Fibroblast of lung (primary cell): ENCODE data around the gene MLXIPL. TPM values are rescaled to one million over a fixed set of nuclear protein-coding genes. Genes with fewer than 3 reads are reported as not detected.

Experiments used
- DNase-seq, 2 donors: peaks; one replicate each; pipeline versions ENCODE4 v3.0.0 to v3.0.0-alpha.2; 2010; ENCODE audit warnings: low read depth in 2 of 2
- H2AFZ ChIP-seq: 2 replicates; pipeline ENCODE4 v1.5.1; 2012; ENCODE audit warnings: low read length, control low read depth, inconsistent platforms
- H3K27ac ChIP-seq: 2 replicates; pipeline ENCODE4 v1.5.1; 2011; ENCODE audit warnings: low read length, control low read depth; ENCODE audit not compliant: insufficient read depth
- H3K27me3 ChIP-seq: 2 replicates; pipeline ENCODE4 v1.5.1; 2011; ENCODE audit warnings: mild to moderate bottlenecking, low read length; ENCODE audit not compliant: control insufficient read depth, insufficient read depth
- H3K36me3 ChIP-seq: 2 replicates; pipeline ENCODE4 v1.5.1; 2011; ENCODE audit warnings: low read length; ENCODE audit not compliant: control insufficient read depth, insufficient read depth
- H3K4me1 ChIP-seq: 2 replicates; pipeline ENCODE4 v1.5.1; 2011; ENCODE audit warnings: low read length; ENCODE audit not compliant: control insufficient read depth, insufficient read depth; ENCODE audit errors: extremely low read depth
- H3K4me2 ChIP-seq: 2 replicates; pipeline ENCODE4 v1.5.1; 2011; ENCODE audit warnings: low read length, control low read depth; ENCODE audit not compliant: insufficient read depth; ENCODE audit errors: extremely low read depth
- H3K4me3 ChIP-seq, 4 experiments: fragments of 200-600 bp in 1 of 4; sonication (generic) in 1 of 4; replicated peaks in 1 of 4; 2 replicates each; pipeline ENCODE4 v1.5.1; 2011 to 2016; ENCODE audit warnings: low read length in 4 of 4, low read depth in 3 of 4, mild to moderate bottlenecking in 3 of 4, control low read depth in 2 of 4, inconsistent platforms in 1 of 4, mixed read lengths in 1 of 4; ENCODE audit not compliant: insufficient read depth in 1 of 4; ENCODE audit errors: control extremely low read depth in 1 of 4
- H3K79me2 ChIP-seq: 2 replicates; pipeline ENCODE4 v1.5.1; 2012; ENCODE audit warnings: mild to moderate bottlenecking, low read length, inconsistent platforms; ENCODE audit not compliant: control insufficient read depth, insufficient read depth
- H3K9ac ChIP-seq: 2 replicates; pipeline ENCODE4 v1.5.1; 2011; ENCODE audit warnings: mild to moderate bottlenecking, low read length, control low read depth; ENCODE audit not compliant: insufficient read depth
- H3K9me3 ChIP-seq: 2 replicates; pipeline ENCODE4 v1.5.1; 2012; ENCODE audit warnings: low read depth, low read length; ENCODE audit not compliant: control insufficient read depth, insufficient read depth
- H4K20me1 ChIP-seq: 2 replicates; pipeline ENCODE4 v1.5.1; 2011; ENCODE audit warnings: low read length; ENCODE audit not compliant: control insufficient read depth, insufficient read depth; ENCODE audit errors: extremely low read depth
- EZH2 ChIP-seq: IDR thresholded peaks from 2 replicates; pipeline ENCODE4 v1.5.1; 2012; ENCODE audit warnings: low read length, control low read depth, mild to moderate bottlenecking; ENCODE audit errors: missing control alignments
- polyA plus RNA-seq, 2 donors: library from polyadenylated mRNA; depleted of rRNA in 1 of 2; stranded (reverse) in 1 of 2; unstranded in 1 of 2; fragments of >200 nt; gene quantifications; 2 replicates each; pipeline ENCODE4 v1.2.1, GENCODE V29; 2011 to 2012; ENCODE audit warnings: missing spikeins in 1 of 2
- total RNA-seq: library from RNA; depleted of rRNA; stranded (reverse); fragments of >200 nt; gene quantifications from 2 replicates; pipeline ENCODE4 v1.2.1, GENCODE V29; 2014
- TF ChIP-seq, protein P1 (sequence below), 2 donors: IDR thresholded peaks in 1 of 2; conservative IDR thresholded peaks in 1 of 2; 1 replicate in 1 of 2; 2 replicates in 1 of 2; pipeline ENCODE4 v1.5.1; 2011 to 2012; ENCODE audit warnings: low read length in 2 of 2, control low read depth in 1 of 2, inconsistent platforms in 1 of 2, low read depth in 1 of 2, mild to moderate bottlenecking in 1 of 2

The MLXIPL gene
- total and polyA plus RNA-seq, 2 donors (not counting 1 experiment from before 2014, with no cell fraction given), result not detected

DNA sequence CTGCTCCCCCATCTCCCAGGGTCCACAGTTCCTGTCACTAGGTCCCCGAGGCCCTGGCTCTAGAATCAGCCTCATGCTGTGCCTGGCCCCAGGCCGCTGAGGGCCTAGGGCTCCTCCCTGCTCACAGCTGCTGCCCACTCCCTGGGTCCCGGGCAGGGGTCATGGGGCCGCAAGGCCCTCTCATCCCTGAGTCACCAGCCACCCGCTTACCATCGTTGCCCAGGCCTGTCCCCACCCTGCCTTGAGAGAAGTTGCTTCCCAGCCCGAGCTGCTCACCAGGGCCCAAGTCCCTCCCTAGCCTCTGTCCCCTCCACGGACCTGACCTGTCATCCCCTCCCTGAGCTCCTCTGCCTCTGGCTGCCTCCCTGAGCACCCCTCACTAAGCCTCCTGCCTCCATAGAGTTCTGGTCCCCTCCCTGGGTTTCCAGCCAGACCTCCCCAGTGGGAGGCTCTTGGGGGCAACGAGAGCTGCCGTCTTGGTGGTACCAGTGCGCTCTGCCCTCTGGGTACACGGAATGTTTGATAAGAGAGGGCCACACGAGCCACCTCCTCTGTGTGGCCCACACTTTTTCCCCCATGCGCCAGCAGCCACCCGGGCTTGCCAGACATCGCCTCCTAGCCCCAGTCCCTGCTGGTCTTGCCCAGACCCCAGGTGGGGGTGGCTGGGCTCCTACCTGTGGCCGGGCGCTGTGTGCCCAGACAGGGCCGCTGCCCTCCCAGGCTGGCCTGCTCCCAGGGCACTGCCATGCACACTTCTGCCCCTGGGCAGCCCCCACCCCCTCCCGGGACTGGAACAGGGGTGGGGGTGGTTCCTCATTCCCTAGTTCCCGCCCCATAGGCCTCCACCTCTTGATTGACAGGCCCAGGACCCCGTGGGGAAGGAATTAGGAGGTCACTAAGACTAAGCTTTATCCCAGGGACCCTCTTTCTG is 21.3 kb downstream of the MLXIPL start:
- Histone ChIP-seq H3K4me3 (no peak overlapping the region), H3K27me3 (peaks cover 2% of the 10 kb centered on the region), H3K4me1 (no peaks in the 10 kb centered on the region), H3K36me3 (no peaks in the 10 kb centered on the region), H3K9ac (no peak overlapping the region), H3K27ac (no peak overlapping the region), H3K9me3 (no peaks in the 10 kb centered on the region), H2AFZ (no peak overlapping the region), H3K4me2 (no peak overlapping the region), H3K79me2 (no peaks in the 10 kb centered on the region), H4K20me1 (no peaks in the 10 kb centered on the region)
- no peak for DNase-seq
- TF ChIP-seq EZH2, result no peak
- TF ChIP-seq, protein P1, sequence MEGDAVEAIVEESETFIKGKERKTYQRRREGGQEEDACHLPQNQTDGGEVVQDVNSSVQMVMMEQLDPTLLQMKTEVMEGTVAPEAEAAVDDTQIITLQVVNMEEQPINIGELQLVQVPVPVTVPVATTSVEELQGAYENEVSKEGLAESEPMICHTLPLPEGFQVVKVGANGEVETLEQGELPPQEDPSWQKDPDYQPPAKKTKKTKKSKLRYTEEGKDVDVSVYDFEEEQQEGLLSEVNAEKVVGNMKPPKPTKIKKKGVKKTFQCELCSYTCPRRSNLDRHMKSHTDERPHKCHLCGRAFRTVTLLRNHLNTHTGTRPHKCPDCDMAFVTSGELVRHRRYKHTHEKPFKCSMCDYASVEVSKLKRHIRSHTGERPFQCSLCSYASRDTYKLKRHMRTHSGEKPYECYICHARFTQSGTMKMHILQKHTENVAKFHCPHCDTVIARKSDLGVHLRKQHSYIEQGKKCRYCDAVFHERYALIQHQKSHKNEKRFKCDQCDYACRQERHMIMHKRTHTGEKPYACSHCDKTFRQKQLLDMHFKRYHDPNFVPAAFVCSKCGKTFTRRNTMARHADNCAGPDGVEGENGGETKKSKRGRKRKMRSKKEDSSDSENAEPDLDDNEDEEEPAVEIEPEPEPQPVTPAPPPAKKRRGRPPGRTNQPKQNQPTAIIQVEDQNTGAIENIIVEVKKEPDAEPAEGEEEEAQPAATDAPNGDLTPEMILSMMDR (conservative IDR thresholded peaks at IDR 0.05 in 1 of 2, IDR thresholded peaks at IDR 0.05 in 1 of 2; ENCODE audit: low read depth in 1 of 2, low read length in 2 of 2), result no peak

DNA sequence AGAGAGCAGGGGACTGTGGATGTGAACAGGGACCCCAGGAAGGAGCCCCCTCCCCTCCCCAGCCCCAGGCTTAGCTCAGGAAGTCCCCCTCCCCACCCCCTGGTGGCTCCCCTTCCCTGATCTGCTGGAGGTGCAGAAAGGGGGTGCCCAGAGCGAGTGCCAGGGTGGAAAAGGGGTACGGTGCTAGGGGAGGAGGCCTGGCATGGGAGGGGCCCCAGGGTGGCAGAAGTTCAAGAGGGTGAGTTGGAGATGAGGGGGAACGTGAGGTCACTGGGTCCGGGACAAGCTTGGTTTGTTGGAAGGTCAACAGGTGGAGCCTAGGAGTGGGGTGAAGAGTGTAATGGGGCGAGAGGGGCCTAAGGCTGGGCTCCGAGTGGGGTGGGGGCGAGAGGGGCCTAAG is 24.4 kb downstream of the MLXIPL start:
- no peaks in the 10 kb centered on the region for H4K20me1 ChIP-seq
- TF ChIP-seq, protein P1 (conservative IDR thresholded peaks at IDR 0.05 in 1 of 2, IDR thresholded peaks at IDR 0.05 in 1 of 2; ENCODE audit: low read depth in 1 of 2, low read length in 2 of 2), result no peak
- TF ChIP-seq EZH2, result no peak
- H3K79me2 ChIP-seq, result no peaks in the 10 kb centered on the region
- no peak overlapping the region for H3K4me3 ChIP-seq
- no peak overlapping the region for H3K27ac ChIP-seq
- H3K27me3 ChIP-seq, result no peaks in the 10 kb centered on the region
- H3K9me3 ChIP-seq, result no peaks in the 10 kb centered on the region
- H3K4me1 ChIP-seq, result no peaks in the 10 kb centered on the region
- no peak overlapping the region for H3K4me2 ChIP-seq
- DNase-seq, result no peak
- H2AFZ ChIP-seq, result no peak overlapping the region
- no peaks in the 10 kb centered on the region for H3K36me3 ChIP-seq
- H3K9ac ChIP-seq, result no peak overlapping the region

DNA sequence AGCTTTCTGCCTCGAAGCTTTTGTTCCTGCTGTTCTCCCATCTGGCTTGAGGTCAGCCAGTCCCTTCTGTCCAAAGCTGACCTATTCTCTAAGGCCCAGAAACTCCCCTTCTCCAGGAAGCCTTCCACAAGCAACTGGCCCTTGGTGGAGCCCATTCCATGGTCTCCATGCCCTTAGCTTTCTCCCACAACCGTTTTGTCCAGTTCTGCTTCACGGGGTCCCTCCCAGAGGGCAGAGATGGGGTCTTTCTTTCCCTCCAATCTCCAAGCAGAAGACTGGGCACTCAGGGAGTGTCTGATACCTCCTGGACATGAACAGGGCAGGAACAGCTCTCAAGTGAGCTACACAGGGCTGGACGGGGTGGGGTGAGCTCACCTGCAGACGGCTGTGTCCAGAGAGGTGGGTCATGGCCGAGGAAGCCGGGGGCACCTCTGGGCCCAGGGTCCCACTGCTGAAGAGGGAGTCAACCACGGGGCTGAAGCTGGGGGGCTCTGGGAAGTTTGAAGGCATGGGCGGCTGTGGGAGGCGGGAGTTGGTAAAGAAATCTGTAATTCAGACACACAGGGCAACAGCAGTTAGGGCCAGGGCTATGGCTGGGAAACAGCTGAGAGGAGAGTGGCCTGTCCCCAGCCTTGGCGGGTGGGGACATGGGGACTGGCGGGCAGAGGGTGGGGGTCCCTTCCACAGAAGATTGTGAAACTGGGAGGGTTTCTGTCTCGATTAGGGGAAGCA is 25.0 kb downstream of the MLXIPL start:
- Histone ChIP-seq H3K27ac (no peak overlapping the region), H3K36me3 (no peaks in the 10 kb centered on the region), H2AFZ (no peak overlapping the region), H3K27me3 (no peaks in the 10 kb centered on the region), H3K9me3 (no peaks in the 10 kb centered on the region), H3K4me3 (no peak overlapping the region), H3K4me1 (no peaks in the 10 kb centered on the region), H3K79me2 (no peaks in the 10 kb centered on the region), H3K9ac (no peak overlapping the region), H3K4me2 (no peak overlapping the region), H4K20me1 (no peaks in the 10 kb centered on the region)
- TF ChIP-seq EZH2, result no peak
- TF ChIP-seq, protein P1 (conservative IDR thresholded peaks at IDR 0.05 in 1 of 2, IDR thresholded peaks at IDR 0.05 in 1 of 2; ENCODE audit: low read depth in 1 of 2, low read length in 2 of 2), result no peak
- no peak for DNase-seq
